GM23248 (cell line): ENCODE data around the gene C1orf35. TPM values are rescaled to one million over a fixed set of nuclear protein-coding genes. Genes with fewer than 3 reads are reported as not detected.
A peak's percentile ranks its signal among the peaks of the same experiment; 100 is the strongest.

Experiments
- DNase-seq: peaks from one replicate; pipeline ENCODE4 v3.0.0-alpha.2; 2015
- H2AFZ ChIP-seq: fragments of 200-600 bp; sonication (generic); 2 replicates; pipeline ENCODE4 v1.6.1; 2016; ENCODE audit warnings: antibody characterized with exemption
- H3F3A ChIP-seq: fragments of 200-600 bp; sonication (generic); 2 replicates; pipeline ENCODE4 v1.6.1; 2016; ENCODE audit warnings: mild to moderate bottlenecking, antibody characterized with exemption, mixed run types; ENCODE audit not compliant: insufficient read depth
- H3K27ac ChIP-seq: fragments of 200-600 bp; sonication (generic); 2 replicates; pipeline ENCODE4 v1.5.1; 2016; ENCODE audit warnings: mild to moderate bottlenecking
- H3K27me3 ChIP-seq: fragments of 200-600 bp; sonication (generic); replicated peaks from 2 replicates; pipeline ENCODE4 v1.6.1; 2016; ENCODE audit warnings: mild to moderate bottlenecking; ENCODE audit not compliant: insufficient read depth
- H3K36me3 ChIP-seq: fragments of 200-600 bp; sonication (generic); 2 replicates; pipeline ENCODE4 v1.6.1; 2016; ENCODE audit warnings: low read depth, mild to moderate bottlenecking
- H3K4me1 ChIP-seq: fragments of 200-600 bp; sonication (generic); 2 replicates; pipeline ENCODE4 v1.6.1; 2016; ENCODE audit warnings: mild to moderate bottlenecking; ENCODE audit not compliant: insufficient read depth
- H3K4me2 ChIP-seq: fragments of 200-600 bp; sonication (generic); one replicate; pipeline ENCODE4 v1.6.1; 2016; ENCODE audit warnings: mild to moderate bottlenecking; ENCODE audit not compliant: unreplicated experiment
- H3K4me3 ChIP-seq: fragments of 200-600 bp; sonication (generic); 2 replicates; pipeline ENCODE4 v1.5.1; 2016; ENCODE audit warnings: mild to moderate bottlenecking
- H3K79me2 ChIP-seq: fragments of 200-600 bp; sonication (generic); 2 replicates; pipeline ENCODE4 v1.6.1; 2016; ENCODE audit warnings: mild to moderate bottlenecking; ENCODE audit not compliant: insufficient read depth
- H3K9ac ChIP-seq: fragments of 200-600 bp; sonication (generic); 2 replicates; pipeline ENCODE4 v1.6.1; 2016; ENCODE audit warnings: mild to moderate bottlenecking
- H3K9me2 ChIP-seq: fragments of 200-600 bp; sonication (generic); 2 replicates; pipeline ENCODE4 v1.6.1; 2016; ENCODE audit warnings: mixed run types, mild to moderate bottlenecking, moderate library complexity; ENCODE audit not compliant: insufficient read depth
- H3K9me3 ChIP-seq: fragments of 200-600 bp; sonication (generic); one replicate; pipeline ENCODE4 v1.6.1; 2017; ENCODE audit warnings: low read depth
- H4K20me1 ChIP-seq: fragments of 200-600 bp; sonication (generic); 2 replicates; pipeline ENCODE4 v1.6.0; 2016; ENCODE audit not compliant: insufficient read depth
- EZH2 ChIP-seq: fragments of 200-600 bp; sonication (generic); IDR thresholded peaks from 2 replicates; pipeline ENCODE4 v1.6.1; 2018; ENCODE audit warnings: antibody characterized with exemption, mild to moderate bottlenecking; ENCODE audit not compliant: insufficient read depth, poor library complexity, severe bottlenecking
- EZH2phosphoT487 ChIP-seq: fragments of 200-600 bp; sonication (generic); IDR thresholded peaks from 2 replicates; pipeline ENCODE4 v1.6.1; 2018; ENCODE audit warnings: antibody characterized with exemption, moderate library complexity, mild to moderate bottlenecking, low read depth; ENCODE audit not compliant: insufficient read depth
- WGBS, 2 experiments: methylation state at CpG; one replicate each; pipeline ENCODE4 v1.1.6; 2015 to 2017; ENCODE audit warnings: low lambda C conversion rate in 2 of 2, low coverage in 1 of 2; ENCODE audit errors: missing lambda C conversion rate in 2 of 2; 5-methylcytosine and 5-hydroxymethylcytosine counted together
- in situ Hi-C: fragments of 300-500 bp; cut with MboI; formaldehyde crosslinking; loops from 2 replicates; pipeline ENCODE4 v1.15.0; 2020
- polyA plus RNA-seq: library from polyadenylated mRNA; unstranded; fragments of >200 nt; fragmentation: Nextera tagmentation; extraction: Ambion mirVana; gene quantifications from 2 replicates; pipeline ENCODE4 v1.2.1, GENCODE V29; 2016
- total RNA-seq: library from RNA; depleted of rRNA; stranded (reverse); fragments of >200 nt; shearing (Covaris generic); gene quantifications from 2 replicates; pipeline ENCODE4 v1.2.3, GENCODE V29; 2014

The C1orf35 gene
- total and polyA plus RNA-seq, 2 experiments from 2014 or later, result 11.6 to 19.9 TPM

DNA sequence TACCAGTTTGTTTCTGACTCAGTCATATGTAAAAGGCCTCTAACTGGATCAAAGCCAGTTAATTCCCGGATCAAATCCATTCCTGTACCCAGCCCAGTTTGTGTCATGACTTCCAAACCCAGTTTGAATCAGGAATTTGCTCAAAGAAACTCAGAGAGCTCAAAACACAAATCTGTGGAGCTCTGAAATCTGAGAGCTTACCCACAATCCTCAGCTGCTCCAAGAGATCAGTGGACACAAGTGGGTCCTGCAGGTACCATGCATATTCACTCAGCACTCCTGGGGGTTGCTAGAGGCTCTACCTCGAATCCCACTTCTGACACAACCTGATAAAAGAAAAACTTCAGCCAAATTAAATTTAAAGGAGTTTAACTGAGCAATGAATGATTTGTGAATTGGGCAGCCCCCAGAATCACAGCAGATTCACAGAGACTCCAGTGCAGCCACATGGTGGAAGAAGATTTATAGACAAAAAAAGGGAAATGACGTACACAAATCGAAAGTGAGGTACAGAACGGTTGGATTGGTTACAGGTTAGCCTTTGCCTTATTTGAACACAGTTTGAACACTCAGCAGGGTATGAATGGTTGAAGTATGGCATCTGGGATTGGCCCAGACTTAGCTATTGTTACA, 17.8 kb upstream of the C1orf35 start:
- H3K4me2 ChIP-seq, result no peak overlapping the region
- H3K9ac ChIP-seq, result no peak overlapping the region
- no peaks in the 10 kb centered on the region for H3K9me3 ChIP-seq
- H3F3A ChIP-seq, result 0 out of 2 replicates have a peak, but pooled peaks cover 6% of the 10 kb centered on the region
- peak overlapping the region; percentile 45 for H3K27ac ChIP-seq
- H3K4me3 ChIP-seq, result no peak overlapping the region
- WGBS, 2 experiments, result 52 to 55% methylated on average over 5 of the region's 5 CpGs
- H3K79me2 ChIP-seq, result no peaks in the 10 kb centered on the region
- no peaks in the 10 kb centered on the region; the same call in 1 of the 2 replicates for H3K27me3 ChIP-seq
- DNase-seq, result peak; percentile 62
- no peak for TF ChIP-seq EZH2phosphoT487
- no peak for TF ChIP-seq EZH2
- H2AFZ ChIP-seq, result no peak overlapping the region
- H3K9me2 ChIP-seq, result no peaks in the 10 kb centered on the region
- no peaks in the 10 kb centered on the region; the same call in 1 of the 2 replicates for H3K4me1 ChIP-seq
- in situ Hi-C loops, result no loop called here
- H4K20me1 ChIP-seq, result no peaks in the 10 kb centered on the region
- no peaks in the 10 kb centered on the region for H3K36me3 ChIP-seq

DNA sequence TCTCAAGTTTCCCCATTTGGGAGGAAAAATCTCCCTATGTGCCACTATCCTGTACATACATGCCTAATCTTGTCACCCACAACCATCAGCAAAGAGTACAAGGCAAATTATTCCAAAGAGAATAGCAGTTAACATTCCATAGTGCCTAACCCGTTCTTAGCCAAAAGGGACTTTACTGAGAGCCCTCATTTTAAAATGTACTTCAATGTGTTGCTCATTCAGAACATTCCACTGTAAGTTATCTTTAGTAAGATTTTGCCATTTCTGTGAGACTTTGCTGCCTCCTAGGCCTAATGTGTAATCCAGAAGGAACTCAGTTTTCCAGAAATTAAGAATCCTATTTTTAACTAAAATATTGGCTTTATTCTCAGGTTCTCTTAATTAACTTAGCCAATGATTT, 17.2 kb upstream of the C1orf35 start:
- 0 out of 2 replicates have a peak, but pooled peaks cover 6% of the 10 kb centered on the region for H3F3A ChIP-seq
- no peaks in the 10 kb centered on the region for H3K36me3 ChIP-seq
- H4K20me1 ChIP-seq, result no peaks in the 10 kb centered on the region
- no peak overlapping the region for H3K4me2 ChIP-seq
- DNase-seq, result peak; percentile 42
- H3K9me2 ChIP-seq, result no peaks in the 10 kb centered on the region
- H3K4me1 ChIP-seq, result no peaks in the 10 kb centered on the region; the same call in 1 of the 2 replicates
- H2AFZ ChIP-seq, result no peak overlapping the region
- H3K9me3 ChIP-seq, result no peaks in the 10 kb centered on the region
- H3K4me3 ChIP-seq, result no peak overlapping the region
- H3K9ac ChIP-seq, result no peak overlapping the region
- 65 to 80% methylated on average over 1 of the region's 1 CpG for WGBS, 2 experiments
- no peaks in the 10 kb centered on the region; the same call in 1 of the 2 replicates for H3K27me3 ChIP-seq
- no peaks in the 10 kb centered on the region for H3K79me2 ChIP-seq
- peak overlapping the region; percentile 45 for H3K27ac ChIP-seq
- in situ Hi-C loops, result no loop called here
- TF ChIP-seq EZH2phosphoT487 (no peak), EZH2 (no peak)

DNA sequence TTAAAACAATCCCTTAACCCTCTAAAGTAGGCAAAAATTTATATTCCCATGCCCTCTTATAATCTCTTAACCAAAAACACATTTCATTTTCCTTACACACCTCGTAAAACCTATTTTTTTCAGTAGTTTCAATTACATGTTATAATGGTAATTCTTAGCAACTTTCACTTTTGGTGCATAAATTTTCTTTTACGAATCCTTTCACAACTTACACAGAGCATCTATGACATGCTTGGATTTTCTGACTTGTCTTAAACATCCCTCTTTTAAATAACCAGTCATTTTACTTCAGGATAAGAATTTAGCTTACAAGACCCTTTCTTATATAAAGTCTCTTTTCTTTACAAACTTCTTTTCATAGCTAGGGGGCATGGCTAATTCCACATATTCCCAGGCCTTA, 14.9 kb upstream of the C1orf35 start:
- no peak overlapping the region for H3K4me2 ChIP-seq
- no peaks in the 10 kb centered on the region for H3K9me3 ChIP-seq
- H3K4me3 ChIP-seq, result no peak overlapping the region
- no peaks in the 10 kb centered on the region for H3K27me3 ChIP-seq
- H3K9ac ChIP-seq, result no peak overlapping the region
- no peaks in the 10 kb centered on the region for H3K79me2 ChIP-seq
- no peaks in the 10 kb centered on the region for H4K20me1 ChIP-seq
- TF ChIP-seq EZH2, result no peak
- TF ChIP-seq EZH2phosphoT487, result no peak
- WGBS, 2 experiments, result 48 to 59% methylated on average over 2 of the region's 2 CpGs
- no peak for DNase-seq
- H3F3A ChIP-seq, result 0 out of 2 replicates have a peak, but pooled peaks cover 6% of the 10 kb centered on the region
- no peaks in the 10 kb centered on the region for H3K36me3 ChIP-seq
- no peak overlapping the region for H3K27ac ChIP-seq
- H3K9me2 ChIP-seq, result no peaks in the 10 kb centered on the region
- in situ Hi-C loops, result no loop called here
- H2AFZ ChIP-seq, result no peak overlapping the region
- no peaks in the 10 kb centered on the region; the same call in 1 of the 2 replicates for H3K4me1 ChIP-seq

GRCh38 chr1:228117335-228117734, 14.2 kb upstream of the C1orf35 start:
- DNase-seq, result no peak
- H3K4me1 ChIP-seq, result no peaks in the 10 kb centered on the region; the same call in 1 of the 2 replicates
- no peak overlapping the region for H3K4me3 ChIP-seq
- H3F3A ChIP-seq, result 0 out of 2 replicates have a peak, but pooled peaks cover 6% of the 10 kb centered on the region
- H3K9me2 ChIP-seq, result no peaks in the 10 kb centered on the region
- no peaks in the 10 kb centered on the region for H4K20me1 ChIP-seq
- H3K27me3 ChIP-seq, result no peaks in the 10 kb centered on the region
- no peak overlapping the region for H3K4me2 ChIP-seq
- in situ Hi-C loops, result no loop called here
- no peaks in the 10 kb centered on the region for H3K36me3 ChIP-seq
- H3K9ac ChIP-seq, result no peak overlapping the region
- TF ChIP-seq EZH2phosphoT487 (no peak), EZH2 (no peak)
- no peaks in the 10 kb centered on the region for H3K9me3 ChIP-seq
- H3K27ac ChIP-seq, result no peak overlapping the region
- 91 to 96% methylated on average over 4 of the region's 4 CpGs for WGBS, 2 experiments
- H3K79me2 ChIP-seq, result no peaks in the 10 kb centered on the region
- no peak overlapping the region for H2AFZ ChIP-seq
